WERI-Rb-1 (cell line): ENCODE measurements around the gene CDC20B.

Experiments
- DNase-seq: peaks from one replicate; pipeline ENCODE4 v3.0.0-alpha.2; 2020
- H3K27ac ChIP-seq: fragments of 250-450 bp; sonication (Bioruptor Pico); 2 replicates; pipeline ENCODE4 v1.5.1; 2020; ENCODE audit warnings: mild to moderate bottlenecking, moderate library complexity
- H3K27me3 ChIP-seq: fragments of 250-450 bp; sonication (Bioruptor Pico); 2 replicates; pipeline ENCODE4 v1.5.1; 2021; ENCODE audit warnings: mild to moderate bottlenecking, low read depth, moderate library complexity; ENCODE audit not compliant: insufficient read depth, severe bottlenecking
- H3K36me3 ChIP-seq: fragments of 250-450 bp; sonication (Bioruptor Pico); 2 replicates; pipeline ENCODE4 v1.5.1; 2020; ENCODE audit warnings: mild to moderate bottlenecking, moderate library complexity
- H3K4me3 ChIP-seq: 2 replicates; pipeline ENCODE4 v1.5.1; 2011; ENCODE audit warnings: low read depth, mild to moderate bottlenecking, control low read depth, low read length
- H3K9me3 ChIP-seq: fragments of 250-450 bp; sonication (Bioruptor Pico); 2 replicates; pipeline ENCODE4 v1.5.1; 2021; ENCODE audit warnings: mild to moderate bottlenecking, moderate library complexity; ENCODE audit not compliant: severe bottlenecking
- TF ChIP-seq, protein P1 (sequence below): IDR thresholded peaks from 2 replicates; pipeline ENCODE4 v1.5.1; 2011; ENCODE audit warnings: low read depth, mild to moderate bottlenecking, control low read depth, inconsistent platforms, low read length

The CDC20B gene

DNA sequence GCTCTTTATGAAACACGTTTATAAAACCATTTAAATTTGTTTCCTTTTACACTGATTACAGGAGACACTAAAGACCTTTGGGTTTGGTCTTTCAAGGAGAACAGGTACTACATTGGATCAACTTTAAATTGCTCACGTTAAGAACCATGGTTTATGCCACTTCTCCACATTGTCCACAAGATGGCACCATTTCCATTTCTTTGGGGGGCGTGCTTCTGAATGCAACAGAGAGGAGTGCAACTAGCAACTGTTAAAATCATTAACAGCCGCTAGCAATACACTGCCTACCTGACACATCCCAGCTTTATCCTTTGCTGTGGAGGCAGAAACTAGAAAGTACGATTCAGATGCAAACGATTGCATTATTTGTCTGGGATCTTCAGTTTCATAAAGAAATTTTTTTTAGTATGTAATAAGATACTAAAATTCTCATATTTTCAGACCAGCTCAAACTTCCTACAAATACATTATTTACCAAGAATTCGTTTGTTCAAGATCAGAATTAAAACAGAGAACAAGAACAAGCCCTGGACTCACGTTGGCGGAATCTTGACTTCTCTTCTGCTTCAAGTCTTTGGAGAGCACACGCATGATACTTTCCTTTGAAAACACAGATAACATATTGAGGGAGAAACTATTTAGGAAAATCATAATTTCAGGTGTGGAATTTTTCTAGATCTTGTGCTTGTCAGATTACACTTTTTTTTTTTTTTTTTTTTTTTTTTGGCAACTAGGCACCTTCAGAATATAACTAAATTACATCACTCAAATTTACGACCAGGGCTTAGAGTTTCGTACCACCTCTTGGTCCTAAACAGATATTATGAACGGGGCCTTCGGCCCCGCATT, 702 bp downstream of the CDC20B start:
- Histone ChIP-seq H3K27me3 (no peaks in the 10 kb centered on the region), H3K4me3 (peak overlapping the region; percentile 48)

DNA sequence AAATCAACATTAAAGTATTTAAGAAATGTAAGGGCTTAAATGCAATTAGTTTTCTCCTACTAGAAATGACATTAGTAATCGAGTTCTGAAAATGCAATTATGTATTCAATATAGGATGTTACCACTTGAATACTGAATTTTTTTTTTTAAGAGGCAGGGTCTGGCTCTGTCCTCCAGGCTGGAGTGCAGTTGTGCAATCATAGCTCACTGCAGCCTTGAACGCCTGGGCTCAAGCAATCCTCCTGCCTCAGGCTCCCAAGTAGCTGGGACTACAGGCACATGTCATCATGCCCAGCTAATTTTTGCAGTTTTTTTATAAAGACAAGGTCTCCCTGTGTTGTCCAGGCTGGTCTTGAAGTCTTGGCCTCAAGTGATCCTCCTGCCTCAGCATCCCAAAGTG, 1.5 kb downstream of the CDC20B start:
- no peaks in the 10 kb centered on the region for H3K9me3 ChIP-seq
- H3K27me3 ChIP-seq: no peaks in the 10 kb centered on the region
- DNase-seq: no peak
- H3K36me3 ChIP-seq: no peaks in the 10 kb centered on the region
- TF ChIP-seq, protein P1, sequence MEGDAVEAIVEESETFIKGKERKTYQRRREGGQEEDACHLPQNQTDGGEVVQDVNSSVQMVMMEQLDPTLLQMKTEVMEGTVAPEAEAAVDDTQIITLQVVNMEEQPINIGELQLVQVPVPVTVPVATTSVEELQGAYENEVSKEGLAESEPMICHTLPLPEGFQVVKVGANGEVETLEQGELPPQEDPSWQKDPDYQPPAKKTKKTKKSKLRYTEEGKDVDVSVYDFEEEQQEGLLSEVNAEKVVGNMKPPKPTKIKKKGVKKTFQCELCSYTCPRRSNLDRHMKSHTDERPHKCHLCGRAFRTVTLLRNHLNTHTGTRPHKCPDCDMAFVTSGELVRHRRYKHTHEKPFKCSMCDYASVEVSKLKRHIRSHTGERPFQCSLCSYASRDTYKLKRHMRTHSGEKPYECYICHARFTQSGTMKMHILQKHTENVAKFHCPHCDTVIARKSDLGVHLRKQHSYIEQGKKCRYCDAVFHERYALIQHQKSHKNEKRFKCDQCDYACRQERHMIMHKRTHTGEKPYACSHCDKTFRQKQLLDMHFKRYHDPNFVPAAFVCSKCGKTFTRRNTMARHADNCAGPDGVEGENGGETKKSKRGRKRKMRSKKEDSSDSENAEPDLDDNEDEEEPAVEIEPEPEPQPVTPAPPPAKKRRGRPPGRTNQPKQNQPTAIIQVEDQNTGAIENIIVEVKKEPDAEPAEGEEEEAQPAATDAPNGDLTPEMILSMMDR: no peak
- H3K4me3 ChIP-seq: no peak overlapping the region
- no peak overlapping the region for H3K27ac ChIP-seq

More for the DNA sequence above, 702 bp downstream of the CDC20B start:
- Histone ChIP-seq H3K9me3 (no peaks in the 10 kb centered on the region), H3K36me3 (no peaks in the 10 kb centered on the region), H3K27ac (no peak overlapping the region)
- TF ChIP-seq, protein P1: peak; percentile 59
- DNase-seq: peak; percentile 62

DNA sequence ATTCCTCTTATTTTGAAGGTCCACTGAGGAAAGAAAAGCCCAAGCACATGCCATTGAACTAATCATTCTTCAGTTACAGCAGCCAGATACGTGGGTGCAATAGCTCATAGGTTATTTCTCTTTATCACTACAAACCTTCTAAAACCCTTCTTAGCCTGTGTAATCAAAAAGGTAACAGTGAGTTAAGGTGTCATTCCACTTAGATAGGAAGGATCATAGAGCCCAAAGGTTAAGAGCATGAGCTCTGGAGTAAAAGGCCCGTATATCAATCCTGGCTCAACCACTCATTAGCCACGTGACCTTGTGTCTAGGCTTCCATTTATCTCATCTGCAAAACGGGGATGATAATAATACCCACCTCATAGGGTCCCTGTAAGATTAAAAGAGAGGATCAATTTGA, 10.3 kb downstream of the CDC20B start:
- Histone ChIP-seq H3K9me3 (no peaks in the 10 kb centered on the region), H3K4me3 (no peak overlapping the region), H3K27ac (no peak overlapping the region), H3K36me3 (no peaks in the 10 kb centered on the region), H3K27me3 (no peaks in the 10 kb centered on the region)
- TF ChIP-seq, protein P1: no peak
- DNase-seq: no peak

DNA sequence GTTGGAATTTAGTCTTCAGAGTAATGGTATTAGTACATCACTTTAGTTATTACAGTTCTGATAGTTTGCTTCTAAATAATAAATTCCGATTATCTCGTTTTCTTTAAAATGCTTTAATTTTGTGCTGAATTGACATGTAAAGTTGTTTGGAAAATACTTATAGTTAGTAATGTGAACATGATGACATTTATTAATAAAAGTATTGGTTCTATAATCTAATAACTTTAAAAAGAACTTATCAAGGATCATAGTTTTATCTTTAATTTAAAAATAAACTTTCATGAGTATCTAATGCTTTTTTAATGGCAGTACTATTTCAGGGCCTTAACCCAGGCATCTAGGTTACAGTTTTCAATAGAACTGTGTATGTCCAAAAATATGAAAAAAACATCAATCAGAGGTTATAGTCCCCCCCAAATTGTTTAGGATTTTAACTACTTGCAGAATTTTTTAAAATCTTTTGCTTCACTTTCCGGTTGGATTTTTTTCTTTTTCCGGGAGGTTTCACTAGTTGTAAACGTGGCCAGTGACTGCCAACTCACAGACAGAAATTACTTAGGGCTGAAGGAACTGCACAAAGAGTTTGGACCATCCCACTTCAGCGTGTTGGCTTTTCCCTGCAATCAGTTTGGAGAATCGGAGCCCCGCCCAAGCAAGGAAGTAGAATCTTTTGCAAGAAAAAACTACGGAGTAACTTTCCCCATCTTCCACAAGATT, 12.3 kb downstream of the CDC20B start:
- H3K4me3 ChIP-seq: peak overlapping the region; percentile 54
- H3K27ac ChIP-seq: no peak overlapping the region; the same call in 1 of the 2 replicates
- H3K36me3 ChIP-seq: no peaks in the 10 kb centered on the region
- no peaks in the 10 kb centered on the region for H3K9me3 ChIP-seq
- no peaks in the 10 kb centered on the region for H3K27me3 ChIP-seq
- TF ChIP-seq, protein P1: no peak
- no peak for DNase-seq

DNA sequence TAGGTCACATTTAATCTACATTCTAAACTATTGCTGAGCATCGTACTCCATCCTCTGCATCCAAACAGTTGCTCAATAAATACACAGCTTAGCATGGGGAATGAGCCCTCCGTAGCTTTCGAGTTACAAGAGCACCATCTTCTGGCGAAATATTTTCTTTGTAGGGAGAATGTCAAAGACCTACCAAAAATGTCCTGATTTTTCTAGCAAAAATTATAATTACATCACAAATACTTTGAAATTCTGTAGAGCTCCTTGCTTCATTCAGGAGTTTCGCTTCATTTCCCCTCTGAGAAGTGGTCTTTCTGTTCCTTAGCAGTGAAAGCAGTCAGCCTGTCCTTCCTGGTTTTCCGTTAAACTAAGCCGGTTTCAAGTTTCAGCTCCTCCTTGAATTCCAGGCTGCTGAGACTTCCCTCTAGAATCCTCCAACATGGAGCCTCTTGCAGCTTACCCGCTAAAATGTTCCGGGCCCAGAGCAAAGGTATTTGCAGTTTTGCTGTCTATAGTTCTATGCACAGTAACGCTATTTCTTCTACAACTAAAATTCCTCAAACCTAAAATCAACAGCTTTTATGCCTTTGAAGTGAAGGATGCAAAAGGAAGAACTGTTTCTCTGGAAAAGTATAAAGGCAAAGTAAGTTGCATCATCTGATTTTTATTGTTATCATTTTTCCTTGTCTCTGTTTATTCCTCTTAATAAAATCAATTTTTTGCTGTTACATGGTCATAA, 13.0 kb downstream of the CDC20B start, which contains the start of gene GPX8:
Gene GPX8, plus strand, starts transcription at position 409 of the 730 bp plus-strand sequence. Its CDS starts 22 bp downstream, at position 431.
- DNase-seq: peak; percentile 49
- Histone ChIP-seq H3K4me3 (peak within 1 kb of the TSS; percentile 54), H3K27me3 (no peaks in the 10 kb centered on the region), H3K27ac (peak within 1 kb of the TSS; percentile 58), H3K9me3 (no peaks in the 10 kb centered on the region), H3K36me3 (no peaks in the 10 kb centered on the region)
- TF ChIP-seq, protein P1: 0 out of 2 replicates have a peak, but pooled peaks have one; percentile 20
